ENCODE results near the gene OBSCN. TPM values are rescaled to one million over a fixed set of nuclear protein-coding genes. Genes with fewer than 3 reads are reported as not detected.

The OBSCN gene
- total and polyA plus RNA-seq, 2 of the 13 experiments (the other 11 are each of a cell fraction or from before 2014, with no cell fraction given), result 0.20 TPM

DNA sequence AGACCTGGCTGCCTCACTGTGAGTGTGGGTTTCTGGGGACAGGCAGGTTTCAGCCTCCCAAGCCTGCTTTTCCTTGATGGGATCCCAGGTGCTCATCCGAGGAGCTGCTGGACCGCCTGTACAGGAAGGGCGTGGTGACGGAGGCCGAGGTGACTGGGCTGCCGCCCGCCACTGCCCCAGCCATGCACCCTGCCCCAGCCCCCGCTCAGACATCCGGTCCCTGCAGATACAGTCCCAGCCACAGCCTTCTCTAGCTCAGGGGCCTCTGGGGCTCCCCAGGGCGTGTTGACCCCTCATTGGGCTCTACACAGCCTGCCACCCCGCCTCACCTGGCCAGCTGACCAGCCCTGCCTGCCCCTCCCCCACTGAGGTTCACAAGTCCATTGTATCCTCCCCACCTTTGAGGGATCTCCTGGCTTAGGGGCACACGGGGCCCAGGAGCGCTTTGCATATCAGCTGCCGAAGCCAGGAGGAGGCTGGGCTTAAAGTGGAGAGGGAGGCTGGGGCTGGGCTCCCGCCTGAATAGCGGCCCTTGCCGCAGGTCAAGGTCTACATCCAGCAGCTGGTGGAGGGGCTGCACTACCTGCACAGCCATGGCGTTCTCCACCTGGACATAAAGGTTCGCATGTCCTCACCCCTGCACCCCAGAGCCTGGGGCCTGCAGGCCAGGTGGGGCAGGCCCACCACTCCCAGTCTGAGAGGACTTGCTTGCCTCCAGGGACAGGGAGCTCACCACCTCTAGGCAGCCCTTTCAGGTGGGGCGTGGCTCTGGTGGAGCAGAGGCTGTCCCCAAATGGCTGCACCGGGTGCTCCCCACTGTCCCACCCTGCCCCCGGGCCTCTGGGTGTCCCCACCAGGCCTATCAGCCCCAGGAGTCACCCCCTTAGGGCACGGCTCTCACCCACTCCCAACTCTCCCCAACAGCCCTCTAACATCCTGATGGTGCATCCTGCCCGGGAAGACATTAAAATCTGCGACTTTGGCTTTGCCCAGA, 160.3 kb downstream of the OBSCN start (continued):
- TF ChIP-seq, protein P1, sequence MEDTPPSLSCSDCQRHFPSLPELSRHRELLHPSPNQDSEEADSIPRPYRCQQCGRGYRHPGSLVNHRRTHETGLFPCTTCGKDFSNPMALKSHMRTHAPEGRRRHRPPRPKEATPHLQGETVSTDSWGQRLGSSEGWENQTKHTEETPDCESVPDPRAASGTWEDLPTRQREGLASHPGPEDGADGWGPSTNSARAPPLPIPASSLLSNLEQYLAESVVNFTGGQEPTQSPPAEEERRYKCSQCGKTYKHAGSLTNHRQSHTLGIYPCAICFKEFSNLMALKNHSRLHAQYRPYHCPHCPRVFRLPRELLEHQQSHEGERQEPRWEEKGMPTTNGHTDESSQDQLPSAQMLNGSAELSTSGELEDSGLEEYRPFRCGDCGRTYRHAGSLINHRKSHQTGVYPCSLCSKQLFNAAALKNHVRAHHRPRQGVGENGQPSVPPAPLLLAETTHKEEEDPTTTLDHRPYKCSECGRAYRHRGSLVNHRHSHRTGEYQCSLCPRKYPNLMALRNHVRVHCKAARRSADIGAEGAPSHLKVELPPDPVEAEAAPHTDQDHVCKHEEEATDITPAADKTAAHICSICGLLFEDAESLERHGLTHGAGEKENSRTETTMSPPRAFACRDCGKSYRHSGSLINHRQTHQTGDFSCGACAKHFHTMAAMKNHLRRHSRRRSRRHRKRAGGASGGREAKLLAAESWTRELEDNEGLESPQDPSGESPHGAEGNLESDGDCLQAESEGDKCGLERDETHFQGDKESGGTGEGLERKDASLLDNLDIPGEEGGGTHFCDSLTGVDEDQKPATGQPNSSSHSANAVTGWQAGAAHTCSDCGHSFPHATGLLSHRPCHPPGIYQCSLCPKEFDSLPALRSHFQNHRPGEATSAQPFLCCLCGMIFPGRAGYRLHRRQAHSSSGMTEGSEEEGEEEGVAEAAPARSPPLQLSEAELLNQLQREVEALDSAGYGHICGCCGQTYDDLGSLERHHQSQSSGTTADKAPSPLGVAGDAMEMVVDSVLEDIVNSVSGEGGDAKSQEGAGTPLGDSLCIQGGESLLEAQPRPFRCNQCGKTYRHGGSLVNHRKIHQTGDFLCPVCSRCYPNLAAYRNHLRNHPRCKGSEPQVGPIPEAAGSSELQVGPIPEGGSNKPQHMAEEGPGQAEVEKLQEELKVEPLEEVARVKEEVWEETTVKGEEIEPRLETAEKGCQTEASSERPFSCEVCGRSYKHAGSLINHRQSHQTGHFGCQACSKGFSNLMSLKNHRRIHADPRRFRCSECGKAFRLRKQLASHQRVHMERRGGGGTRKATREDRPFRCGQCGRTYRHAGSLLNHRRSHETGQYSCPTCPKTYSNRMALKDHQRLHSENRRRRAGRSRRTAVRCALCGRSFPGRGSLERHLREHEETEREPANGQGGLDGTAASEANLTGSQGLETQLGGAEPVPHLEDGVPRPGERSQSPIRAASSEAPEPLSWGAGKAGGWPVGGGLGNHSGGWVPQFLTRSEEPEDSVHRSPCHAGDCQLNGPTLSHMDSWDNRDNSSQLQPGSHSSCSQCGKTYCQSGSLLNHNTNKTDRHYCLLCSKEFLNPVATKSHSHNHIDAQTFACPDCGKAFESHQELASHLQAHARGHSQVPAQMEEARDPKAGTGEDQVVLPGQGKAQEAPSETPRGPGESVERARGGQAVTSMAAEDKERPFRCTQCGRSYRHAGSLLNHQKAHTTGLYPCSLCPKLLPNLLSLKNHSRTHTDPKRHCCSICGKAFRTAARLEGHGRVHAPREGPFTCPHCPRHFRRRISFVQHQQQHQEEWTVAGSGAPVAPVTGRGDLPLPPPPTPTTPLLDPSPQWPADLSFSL (CRISPR knock-in tag; IDR thresholded peaks at IDR 0.05), result no peak
- TF ChIP-seq WIZ (CRISPR knock-in tag; IDR thresholded peaks at IDR 0.05) (no peak), TCF7L2 (IDR thresholded peaks at IDR 0.05; ENCODE audit: low read depth, low read length) (no peak), FOXJ3 (CRISPR knock-in tag; IDR thresholded peaks at IDR 0.05; ENCODE audit: borderline replicate concordance) (no peak), ZNF678 (CRISPR knock-in tag; IDR thresholded peaks at IDR 0.05) (no peak), GZF1 (CRISPR knock-in tag; IDR thresholded peaks at IDR 0.05) (no peak), ZNF790 (CRISPR knock-in tag; IDR thresholded peaks at IDR 0.05; ENCODE audit: borderline replicate concordance) (no peak), TRIM24 (CRISPR knock-in tag; IDR thresholded peaks at IDR 0.05) (no peak), ZNF75D (CRISPR knock-in tag; IDR thresholded peaks at IDR 0.05; ENCODE audit: borderline replicate concordance) (no peak), ZNF7 (CRISPR knock-in tag; IDR thresholded peaks at IDR 0.05) (no peak), ZMYM4 (CRISPR knock-in tag; IDR thresholded peaks at IDR 0.05) (no peak), ZNF788 (CRISPR knock-in tag; IDR thresholded peaks at IDR 0.05; ENCODE audit: borderline replicate concordance) (no peak; the same call in 1 of the 2 replicates), ZNF619 (CRISPR knock-in tag; IDR thresholded peaks at IDR 0.05) (0 out of 2 replicates have a peak, but pooled peaks have one; percentile 39)
- TF ChIP-seq, protein P2, sequence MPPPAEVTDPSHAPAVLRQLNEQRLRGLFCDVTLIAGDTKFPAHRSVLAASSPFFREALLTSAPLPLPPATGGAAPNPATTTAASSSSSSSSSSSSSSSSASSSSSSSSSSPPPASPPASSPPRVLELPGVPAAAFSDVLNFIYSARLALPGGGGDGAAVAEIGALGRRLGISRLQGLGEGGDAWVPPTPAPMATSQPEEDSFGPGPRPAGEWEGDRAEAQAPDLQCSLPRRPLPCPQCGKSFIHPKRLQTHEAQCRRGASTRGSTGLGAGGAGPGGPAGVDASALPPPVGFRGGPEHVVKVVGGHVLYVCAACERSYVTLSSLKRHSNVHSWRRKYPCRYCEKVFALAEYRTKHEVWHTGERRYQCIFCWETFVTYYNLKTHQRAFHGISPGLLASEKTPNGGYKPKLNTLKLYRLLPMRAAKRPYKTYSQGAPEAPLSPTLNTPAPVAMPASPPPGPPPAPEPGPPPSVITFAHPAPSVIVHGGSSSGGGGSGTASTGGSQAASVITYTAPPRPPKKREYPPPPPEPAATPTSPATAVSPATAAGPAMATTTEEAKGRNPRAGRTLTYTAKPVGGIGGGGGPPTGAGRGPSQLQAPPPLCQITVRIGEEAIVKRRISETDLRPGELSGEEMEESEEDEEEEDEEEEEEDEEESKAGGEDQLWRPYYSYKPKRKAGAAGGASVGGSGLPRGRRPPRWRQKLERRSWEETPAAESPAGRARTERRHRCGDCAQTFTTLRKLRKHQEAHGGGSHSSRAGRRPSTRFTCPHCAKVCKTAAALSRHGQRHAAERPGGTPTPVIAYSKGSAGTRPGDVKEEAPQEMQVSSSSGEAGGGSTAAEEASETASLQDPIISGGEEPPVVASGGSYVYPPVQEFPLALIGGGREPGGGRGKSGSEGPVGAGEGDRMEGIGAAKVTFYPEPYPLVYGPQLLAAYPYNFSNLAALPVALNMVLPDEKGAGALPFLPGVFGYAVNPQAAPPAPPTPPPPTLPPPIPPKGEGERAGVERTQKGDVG (CRISPR knock-in tag; IDR thresholded peaks at IDR 0.05; ENCODE audit: borderline replicate concordance), result no peak
